Measurements from ENCODE around the gene GAA.

GRCh38 chr17:80114758-80115157 lies 13.4 kb downstream of the GAA start:
- TF ChIP-seq CTCF (conservative IDR thresholded peaks at IDR 0.05; ENCODE audit: low read depth, low read length) (no peak), EZH2 (IDR thresholded peaks at IDR 0.05; ENCODE audit: borderline replicate concordance, low read depth, low read length, poor library complexity, severe bottlenecking) (no peak)

Data from A673 (cell line).